Measurements from ENCODE around the gene RHOA. TPM values are rescaled to one million over a fixed set of nuclear protein-coding genes. Genes with fewer than 3 reads are reported as not detected.

The RHOA gene
- total and polyA plus RNA-seq, 2 of the 13 experiments (the other 11 are each of a cell fraction or from before 2014, with no cell fraction given), result 131 to 177 TPM

- Histone ChIP-seq H3K27ac (ENCODE audit: extremely low read length, insufficient read depth, low read length) (no peak overlapping the region), H3K36me3 (replicated peaks in 1 of 2; ENCODE audit: control insufficient read depth in 1 of 2, insufficient read depth in 2 of 2, low read length in 2 of 2) (no peaks in the 10 kb centered on the region), H3K9me3 (ENCODE audit: low read length) (no peaks in the 10 kb centered on the region), H4K20me1 (ENCODE audit: insufficient read depth, low read length) (no peaks in the 10 kb centered on the region), H3K27me3 (ENCODE audit: control insufficient read depth in 1 of 2, insufficient read depth in 2 of 2, low read length in 2 of 2) (no peaks in the 10 kb centered on the region), H3K4me3 (replicated peaks in 1 of 3; ENCODE audit: insufficient read depth in 1 of 3, low read depth in 2 of 3, low read length in 3 of 3) (no peak overlapping the region), H3K9ac (ENCODE audit: insufficient read depth, low read depth, low read length) (no peak overlapping the region), H3K4me1 (ENCODE audit: insufficient read depth, low read length) (peaks cover 32% of the 10 kb centered on the region), H3K4me2 (ENCODE audit: low read depth, low read length) (no peak overlapping the region), H2AFZ (ENCODE audit: low read length) (no peak overlapping the region), H3K79me2 (ENCODE audit: insufficient read depth, low read length) (no peaks in the 10 kb centered on the region)
- WGBS (ENCODE audit: low lambda C conversion rate), result 36% methylated on average over 5 of the region's 5 CpGs
- intact Hi-C loops (cut with micrococcal nuclease; ENCODE audit: unreplicated experiment) (no loop called here), in situ Hi-C loops (cut with HindIII; ENCODE audit: extremely low pct_ligation_motif_present, low pct_unique_long_range_greater_than_20kb) (loop anchor here (25.0 kb wide), 2 partner anchors 97 to 272 kb away; partner anchors contain the start of genes CCDC71, KLHDC8B and USP4)
- CTCF ChIA-PET (ENCODE audit: low intra/inter-chr PET ratio, low total read pairs), result no interaction called here
- no peak for FAIRE-seq
- DNase-seq (ENCODE audit: low spot score), result no peak
- POLR2A ChIA-PET, result no interaction called here
- ATAC-seq, result no peak
- BruUV-seq (replicated peaks), result no TSS peak
- TF ChIP-seq GLI4 (CRISPR knock-in tag; IDR thresholded peaks at IDR 0.05; ENCODE audit: borderline replicate concordance) (no peak), NR2F2 (IDR thresholded peaks at IDR 0.05; ENCODE audit: borderline replicate concordance, low read depth) (no peak), ZNF841 (CRISPR knock-in tag; IDR thresholded peaks at IDR 0.05; ENCODE audit: borderline replicate concordance) (no peak), PRDM15 (CRISPR knock-in tag; IDR thresholded peaks at IDR 0.05) (no peak), ZNF574 (CRISPR knock-in tag; IDR thresholded peaks at IDR 0.05) (no peak), ZNF710 (CRISPR knock-in tag; IDR thresholded peaks at IDR 0.05; ENCODE audit: borderline replicate concordance) (no peak), KLF9 (CRISPR knock-in tag; IDR thresholded peaks at IDR 0.05; ENCODE audit: low read depth) (no peak), ZNF512B (CRISPR knock-in tag; IDR thresholded peaks at IDR 0.05; ENCODE audit: borderline replicate concordance) (no peak), MEIS2 (CRISPR knock-in tag; IDR thresholded peaks at IDR 0.05) (no peak), SRF (IDR thresholded peaks at IDR 0.05; ENCODE audit: low read depth, low read length) (no peak), MYPOP (CRISPR knock-in tag; IDR thresholded peaks at IDR 0.05) (no peak)
Measured at GRCh38 chr3:49434731-49435130, 23.0 kb upstream of the RHOA start.
